Panc1 (cell line): ENCODE measurements around the gene IRGC. TPM values are rescaled to one million over a fixed set of nuclear protein-coding genes. Genes with fewer than 3 reads are reported as not detected.

Experiments used
- ATAC-seq: fragments of 200-7000 bp; cut with Tn5 transposase; 2 replicates; pipeline ENCODE4 v1.9.1; 2020; ENCODE audit warnings: mild to moderate bottlenecking, moderate library complexity
- BruUV-seq: library from RNA; stranded (reverse); fragments of 400-500 nt; replicated peaks from 2 replicates; lab custom pipeline; 2021; lab: Mats Ljungman, UMichigan
- CTCF ChIA-PET: fragments of 300-600 bp; sonication (Branson Sonifier 250); formaldehyde crosslinking; loops from one replicate; lab custom pipeline; 2022; ENCODE audit warnings: antibody characterized with exemption; lab: Charles Lee
- POLR2A ChIA-PET: fragments of 300-600 bp; sonication (Branson Sonifier 250); formaldehyde crosslinking; loops from one replicate; lab custom pipeline; 2022; ENCODE audit warnings: antibody characterized with exemption; lab: Charles Lee
- DNase-seq: peaks from one replicate; pipeline ENCODE4 v3.0.0-alpha.2; 2010; ENCODE audit warnings: low read depth, low spot score
- H3K27ac ChIP-seq: 2 replicates; pipeline ENCODE4 v1.5.1; 2011; ENCODE audit warnings: mild to moderate bottlenecking, low read length, inconsistent platforms
- H3K27me3 ChIP-seq: fragments of 200-500 bp; sonication (Bioruptor generic); 2 replicates; pipeline ENCODE4 v1.6.0; 2014; ENCODE audit warnings: low read length, inconsistent platforms; ENCODE audit not compliant: control insufficient read depth, insufficient read depth
- H3K36me3 ChIP-seq: fragments of 200-500 bp; sonication (Bioruptor generic); 2 replicates; pipeline ENCODE4 v1.5.1; 2014; ENCODE audit warnings: inconsistent platforms, mild to moderate bottlenecking, low read length, moderate library complexity; ENCODE audit not compliant: control insufficient read depth, insufficient read depth
- H3K4me1 ChIP-seq: 2 replicates; pipeline ENCODE4 v1.5.1; 2011; ENCODE audit warnings: inconsistent platforms, mild to moderate bottlenecking, low read length, moderate library complexity; ENCODE audit not compliant: control insufficient read depth, insufficient read depth
- H3K4me3 ChIP-seq, 2 experiments: 2 replicates each; pipeline ENCODE4 v1.5.1; 2011 to 2012; ENCODE audit warnings: low read depth in 2 of 2, low read length in 2 of 2, mild to moderate bottlenecking in 2 of 2, inconsistent platforms in 1 of 2, moderate library complexity in 1 of 2
- H3K9me3 ChIP-seq: fragments of 200-500 bp; sonication (Bioruptor generic); 2 replicates; pipeline ENCODE4 v1.5.1; 2014; ENCODE audit warnings: low read depth, mild to moderate bottlenecking, inconsistent platforms, low read length, moderate library complexity; ENCODE audit not compliant: control insufficient read depth, insufficient read depth
- CTCF ChIP-seq: fragments of 450-650 bp; IDR thresholded peaks from 2 replicates; pipeline ENCODE4 v1.5.1; 2017; ENCODE audit warnings: mild to moderate bottlenecking
- POLR2AphosphoS5 ChIP-seq: IDR thresholded peaks from 2 replicates; pipeline ENCODE4 v1.6.1; 2012; ENCODE audit warnings: mild to moderate bottlenecking, low read depth, low read length, moderate library complexity
- REST ChIP-seq, 2 experiments: IDR thresholded peaks; 2 replicates each; pipeline ENCODE4 v1.6.1; 2011 to 2012; ENCODE audit warnings: low read depth in 2 of 2, control low read depth in 1 of 2, low read length in 1 of 2, mild to moderate bottlenecking in 1 of 2, moderate library complexity in 1 of 2; ENCODE audit not compliant: insufficient read depth in 1 of 2
- SIN3A ChIP-seq: IDR thresholded peaks from 2 replicates; pipeline ENCODE4 v1.6.1; 2012; ENCODE audit warnings: low read depth, mild to moderate bottlenecking, low read length, moderate library complexity, borderline replicate concordance; ENCODE audit not compliant: insufficient read depth
- TCF7L2 ChIP-seq: IDR thresholded peaks from 2 replicates; pipeline ENCODE4 v1.6.1; 2011; ENCODE audit warnings: mild to moderate bottlenecking, low read depth, low read length, inconsistent platforms
- in situ Hi-C: cut with HindIII; loops from 2 replicates; pipeline ENCODE4 v1.10.0; 2016; ENCODE audit warnings: low sequenced_read_pairs, low pct_unique_long_range_greater_than_20kb
- intact Hi-C: fragments of 100-400 bp; cut with micrococcal nuclease; formaldehyde crosslinking; loops from one replicate; pipeline ENCODE4 v1.10.0; 2022; ENCODE audit not compliant: unreplicated experiment
- total RNA-seq: library from RNA; stranded (reverse); gene quantifications from one replicate; pipeline ENCODE4 v1.2.1, GENCODE V29; 2021; ENCODE audit not compliant: unreplicated experiment

Gene IRGC
- total RNA-seq, 1 experiment from 2014 or later: not detected

- Histone ChIP-seq H3K27me3 (no peaks in the 10 kb centered on the region), H3K4me3 (no peak overlapping the region), H3K27ac (no peak overlapping the region), H3K36me3 (peaks cover 11% of the 10 kb centered on the region), H3K4me1 (no peaks in the 10 kb centered on the region), H3K9me3 (no peaks in the 10 kb centered on the region)
- no peak for ATAC-seq
- intact Hi-C loops: no loop called here
- no peak for DNase-seq
- ChIA-PET POLR2A (no interaction called here), CTCF (no interaction called here)
- no peak for TF ChIP-seq TCF7L2
- no peak for TF ChIP-seq CTCF
- TF ChIP-seq SIN3A: no peak
- TF ChIP-seq POLR2AphosphoS5: no peak
- no peak for TF ChIP-seq REST (IDR thresholded peaks at IDR 0.05; ENCODE audit: insufficient read depth in 1 of 2, low read depth in 2 of 2, low read length in 1 of 2)
- no TSS peak for BruUV-seq
- in situ Hi-C loops: no loop called here
These were observed 25.4 kb downstream of the IRGC start for GRCh38 chr19:43741075-43741825.

- no peak for TF ChIP-seq SIN3A
- CTCF ChIA-PET: interaction anchor here (0.6 kb wide), 1 partner anchor 981 kb away, joined by 3 read pairs; no protein-coding TSS in a partner anchor
- Histone ChIP-seq H3K36me3 (peaks cover 9% of the 10 kb centered on the region), H3K4me3 (no peak overlapping the region), H3K27me3 (no peaks in the 10 kb centered on the region), H3K4me1 (no peaks in the 10 kb centered on the region), H3K9me3 (no peaks in the 10 kb centered on the region), H3K27ac (no peak overlapping the region)
- ATAC-seq (no peak), DNase-seq (no peak)
- in situ Hi-C loops: no loop called here
- BruUV-seq: no TSS peak
- intact Hi-C loops: no loop called here
- POLR2A ChIA-PET: interaction anchor here (0.7 kb wide), 1 partner anchor 17 kb away, joined by 3 read pairs; no protein-coding TSS in a partner anchor
These were observed 27.2 kb downstream of the IRGC start for GRCh38 chr19:43743059-43743458.
